Ovary (tissue), 9 donors: ENCODE results near the gene PSPC1. TPM values are rescaled to one million over a fixed set of nuclear protein-coding genes. Genes with fewer than 3 reads are reported as not detected.

Experiments
- DNase-seq, 5 donors: peaks; one replicate each; pipeline ENCODE4 v3.0.0-alpha.2; 2019 to 2020
- H3K27ac ChIP-seq, 2 donors: fragments of 200-600 bp; one replicate each; pipeline versions ENCODE4 v1.5.1 to v1.8.0; 2019 to 2022
- H3K27me3 ChIP-seq: fragments of 200-600 bp; one replicate; pipeline ENCODE4 v1.8.0; 2022
- H3K36me3 ChIP-seq: fragments of 200-600 bp; sonication (generic); one replicate; pipeline ENCODE4 v1.5.1; 2019
- H3K4me1 ChIP-seq: one replicate; pipeline ENCODE4 v1.8.1; 2013; ENCODE audit warnings: mild to moderate bottlenecking, moderate library complexity; ENCODE audit not compliant: insufficient read depth
- H3K4me3 ChIP-seq: fragments of 200-600 bp; sonication (generic); one replicate; pipeline ENCODE4 v1.5.1; 2017
- H3K9me3 ChIP-seq, 2 donors: fragments of 200-600 bp in 1 of 2; sonication (generic) in 1 of 2; one replicate each; pipeline versions ENCODE4 v1.5.1 to v1.8.1; 2013 to 2019; ENCODE audit warnings: mild to moderate bottlenecking in 1 of 2, moderate library complexity in 1 of 2
- CTCF ChIP-seq, 3 donors: fragments of 450-650 bp in 2 of 3; fragments of 200-600 bp in 1 of 3; IDR thresholded peaks; one replicate each; pipeline versions ENCODE4 v1.5.1 to v1.8.0; 2016 to 2022; ENCODE audit warnings: antibody characterized with exemption in 3 of 3, mild to moderate bottlenecking in 1 of 3
- EP300 ChIP-seq: sonication (generic); formaldehyde crosslinking; IDR thresholded peaks from one replicate; pipeline ENCODE4 v1.6.1; 2017; ENCODE audit warnings: antibody characterized with exemption
- POLR2A ChIP-seq: fragments of 450-650 bp; IDR thresholded peaks from one replicate; pipeline ENCODE4 v1.6.1; 2017; ENCODE audit warnings: antibody characterized with exemption, mild to moderate bottlenecking, moderate library complexity
- WGBS, 3 donors: extraction: QIAGEN DNeasy Blood & Tissue Kit in 1 of 3; methylation state at CpG; one replicate each; pipeline versions ENCODE4 v1.1.5 to v1.1.7; 2013 to 2017; 5-methylcytosine and 5-hydroxymethylcytosine counted together
- intact Hi-C, 4 donors: fragments of 100-400 bp; cut with DNase I; formaldehyde crosslinking; loops; one replicate each; pipeline versions ENCODE4 v1.11.0 to v1.15.1; 2022 to 2023
- polyA plus RNA-seq, 2 donors: library from polyadenylated mRNA; stranded (reverse); fragments of 200-250 nt in 1 of 2; fragments of 350-450 nt in 1 of 2; fragmentation: Illumina TruSeq in 1 of 2; extraction: RNeasy Lipid Tissue Mini Kit (QIAGEN cat#74804) in 1 of 2; gene quantifications; one replicate each; pipeline ENCODE4 v1.2.3, GENCODE V29; 2013 to 2014
- total RNA-seq, 7 donors: library from RNA; depleted of rRNA in 2 of 7; stranded (reverse); fragments of >200 nt in 2 of 7; fragmentation: NEBNext Ultra II Directional in 3 of 7; extraction: Animal tissue kit (Norgen Biotek cat#: 25700) in 3 of 7; gene quantifications; one replicate each; pipeline versions ENCODE4 v1.1.0 to v1.2.4, GENCODE V29; 2016 to 2023
- donor health status: DM: no; HTN: no; CAD: no; lungs with moderate emphysema.
- donor health status: DM: no; HTN: no; CAD: no.
- donor health status: Bipolar disorder and iron deficiency.
- donor health status: DM: yes; HTN: yes; CAD: no.
- donor health status: DM: no; HTN: no; CAD: no.
- donor health status: DM: yes; HTN: yes; CAD: no.

PSPC1 gene
- total and polyA plus RNA-seq, 9 donors, result 34.7 to 74.0 (median 49.1) TPM

DNA sequence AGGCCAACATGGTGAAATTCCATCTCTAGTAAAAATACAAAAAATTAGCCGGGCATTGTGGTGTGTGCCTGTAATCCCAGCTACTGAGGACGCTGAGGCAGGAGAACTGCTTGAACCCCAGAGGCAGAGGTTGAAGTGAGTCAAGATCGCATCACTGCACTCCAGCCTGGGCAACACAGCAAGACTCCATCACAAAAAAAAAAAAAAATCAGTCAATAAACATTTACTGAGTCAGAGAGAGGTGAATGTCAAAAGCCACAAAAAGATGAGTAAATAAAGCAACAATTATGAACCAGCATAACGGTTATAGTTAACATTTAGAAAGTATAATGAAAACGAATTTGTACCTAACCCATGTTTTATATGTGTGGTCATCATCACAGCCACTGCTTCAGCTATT lies 23.1 kb downstream of the PSPC1 start:
- Histone ChIP-seq H3K27me3 (no peaks in the 10 kb centered on the region), H3K9me3 (no peaks in the 10 kb centered on the region), H3K4me1 (no peaks in the 10 kb centered on the region), H3K4me3 (no peak overlapping the region), H3K27ac (no peak overlapping the region), H3K36me3 (no peaks in the 10 kb centered on the region)
- no peak for DNase-seq
- intact Hi-C loops, result no loop called here
- TF ChIP-seq EP300 (no peak), CTCF (IDR thresholded peaks at IDR 0.05) (no peak), POLR2A (no peak)
- 81 to 87% (median 86%) methylated on average over 5 of the region's 5 CpGs for WGBS, 3 donors

GRCh38 chr13:19742643-19743042 lies 40.1 kb downstream of the PSPC1 start:
- H3K27me3 ChIP-seq, result no peaks in the 10 kb centered on the region
- H3K36me3 ChIP-seq, result no peaks in the 10 kb centered on the region
- TF ChIP-seq EP300 (no peak), CTCF (IDR thresholded peaks at IDR 0.05) (no peak), POLR2A (no peak)
- intact Hi-C loops, result no loop called here
- 66 to 67% (median 66%) methylated on average over 5 of the region's 5 CpGs for WGBS, 3 donors
- H3K4me1 ChIP-seq, result no peaks in the 10 kb centered on the region
- no peak for DNase-seq
- no peak overlapping the region for H3K4me3 ChIP-seq
- no peak overlapping the region for H3K27ac ChIP-seq
- H3K9me3 ChIP-seq, result no peaks in the 10 kb centered on the region

- H3K27ac ChIP-seq, result no peak overlapping the region
- no peaks in the 10 kb centered on the region for H3K27me3 ChIP-seq
- no peaks in the 10 kb centered on the region for H3K36me3 ChIP-seq
- H3K4me1 ChIP-seq, result no peaks in the 10 kb centered on the region
- H3K9me3 ChIP-seq, result no peaks in the 10 kb centered on the region
- intact Hi-C loops, result no loop called here
- TF ChIP-seq POLR2A (no peak), EP300 (no peak), CTCF (IDR thresholded peaks at IDR 0.05) (no peak)
- 69 to 82% (median 80%) methylated on average over 4 of the region's 4 CpGs for WGBS, 3 donors
- DNase-seq, result no peak
- H3K4me3 ChIP-seq, result no peak overlapping the region
Observed at GRCh38 chr13:19737844-19738557, 44.7 kb downstream of the PSPC1 start.

- no peaks in the 10 kb centered on the region for H3K9me3 ChIP-seq
- no peak for DNase-seq
- no peaks in the 10 kb centered on the region for H3K4me1 ChIP-seq
- TF ChIP-seq POLR2A (no peak), CTCF (IDR thresholded peaks at IDR 0.05) (no peak), EP300 (no peak)
- no peak overlapping the region for H3K27ac ChIP-seq
- H3K36me3 ChIP-seq, result no peaks in the 10 kb centered on the region
- WGBS, 3 donors, result 41 to 57% (median 47%) methylated on average over 1 of the region's 1 CpG
- H3K27me3 ChIP-seq, result no peaks in the 10 kb centered on the region
- H3K4me3 ChIP-seq, result no peak overlapping the region
- intact Hi-C loops, result no loop called here
Observed at GRCh38 chr13:19726611-19727010, 56.1 kb downstream of the PSPC1 start.
